GM21576 (cell line): Measurements from ENCODE around the gene PI4KA.

Experiments used
- ATAC-seq: cut with Tn5 transposase; IDR thresholded peaks from one replicate; pipeline ENCODE4 v1.9.1; 2021; ENCODE audit warnings: mild to moderate bottlenecking, moderate library complexity; ENCODE audit not compliant: unreplicated experiment

The PI4KA gene

DNA sequence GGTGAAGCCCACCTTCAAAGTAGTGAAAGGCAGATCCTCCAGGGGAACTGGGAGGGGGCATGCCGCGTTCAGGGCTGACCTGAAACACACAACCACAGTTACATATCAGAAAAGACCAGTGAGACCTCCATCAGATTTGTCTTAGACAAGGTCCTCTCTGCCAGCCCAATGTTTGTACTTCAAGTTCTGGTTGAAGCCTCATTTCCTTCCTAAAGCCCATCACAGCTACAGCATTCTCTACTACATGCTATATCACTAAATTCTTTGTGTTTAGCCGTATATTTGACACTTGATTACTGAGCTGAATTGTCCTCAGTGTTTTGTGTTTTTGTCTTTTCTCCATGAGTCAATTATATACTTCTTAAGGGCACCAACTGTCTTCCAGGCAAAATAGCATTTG lies 40.1 kb downstream of the PI4KA start:
- no peak for ATAC-seq

DNA sequence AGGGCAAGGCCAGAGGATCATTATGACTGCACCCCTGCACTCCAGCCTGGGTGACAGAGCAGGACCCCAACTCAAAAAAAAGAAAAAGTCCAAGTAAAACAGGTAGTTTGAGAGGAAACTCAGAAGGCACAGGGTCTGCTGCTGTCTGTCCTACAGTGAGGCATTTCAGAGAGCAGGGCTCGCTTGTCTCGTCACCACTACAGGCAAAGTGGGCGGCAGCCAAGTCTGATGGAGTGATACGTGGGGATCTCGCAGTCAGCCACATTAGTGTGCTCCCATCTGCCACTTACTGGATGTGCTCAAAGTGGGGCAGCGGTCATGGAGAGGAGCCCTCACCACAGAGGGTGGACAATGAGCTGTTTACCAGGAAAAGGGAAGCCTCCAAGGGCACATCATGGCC lies 42.1 kb downstream of the PI4KA start:
- ATAC-seq: no peak

DNA sequence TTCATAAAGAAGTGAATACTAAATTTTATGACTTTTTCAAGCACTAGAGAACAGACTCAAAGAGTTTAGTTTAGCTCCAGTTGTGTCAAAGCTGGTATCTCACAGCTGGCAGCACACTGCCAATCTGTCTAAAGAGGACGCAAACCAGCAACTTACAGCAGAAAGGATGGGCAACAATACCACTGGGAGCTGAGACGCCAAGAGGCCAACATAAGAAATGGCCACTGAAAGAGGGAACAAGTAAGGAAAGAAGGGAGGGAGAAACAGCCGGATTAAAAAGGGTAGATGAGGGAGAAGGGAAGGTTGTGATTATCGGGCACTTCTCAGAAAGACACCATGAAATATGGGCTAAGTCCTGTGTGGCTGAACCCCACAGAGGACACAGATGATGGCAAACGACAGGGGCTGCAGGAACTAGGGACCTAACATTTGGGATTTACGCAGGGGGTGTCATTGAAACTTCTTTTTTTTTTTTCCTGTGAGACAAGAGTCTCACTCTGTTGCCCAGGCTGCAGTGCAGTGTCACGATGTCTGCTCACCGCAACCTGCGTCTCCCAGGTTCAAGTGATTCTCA lies 43.0 kb downstream of the PI4KA start:
- no peak for ATAC-seq

DNA sequence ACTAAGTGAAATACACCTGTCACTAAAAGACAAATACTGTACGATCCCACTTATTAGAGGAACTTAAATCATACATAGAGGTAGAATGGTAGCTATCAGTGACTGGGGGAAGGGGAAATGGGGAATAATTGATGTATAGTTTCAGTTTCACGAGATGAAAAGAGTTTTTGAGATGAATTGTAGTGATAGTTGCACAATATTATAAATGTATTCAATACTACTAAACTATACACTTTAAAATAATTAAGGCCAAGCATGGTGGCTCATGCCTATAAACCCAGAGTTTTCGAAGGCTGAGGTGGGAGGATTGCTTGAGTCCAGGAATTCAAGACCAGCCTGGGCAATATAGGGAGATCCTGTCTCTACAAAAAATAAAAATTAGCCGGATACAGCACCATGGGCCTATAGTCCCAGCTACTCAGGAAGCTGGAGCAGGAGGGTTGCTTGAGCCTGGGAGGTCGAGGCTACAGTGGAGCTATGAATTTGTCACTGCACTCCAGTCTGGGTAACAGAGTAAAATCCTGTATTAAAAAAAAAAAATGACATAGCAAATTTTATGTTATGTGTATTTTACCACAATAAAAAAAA lies 44.3 kb downstream of the PI4KA start:
- ATAC-seq: no peak

DNA sequence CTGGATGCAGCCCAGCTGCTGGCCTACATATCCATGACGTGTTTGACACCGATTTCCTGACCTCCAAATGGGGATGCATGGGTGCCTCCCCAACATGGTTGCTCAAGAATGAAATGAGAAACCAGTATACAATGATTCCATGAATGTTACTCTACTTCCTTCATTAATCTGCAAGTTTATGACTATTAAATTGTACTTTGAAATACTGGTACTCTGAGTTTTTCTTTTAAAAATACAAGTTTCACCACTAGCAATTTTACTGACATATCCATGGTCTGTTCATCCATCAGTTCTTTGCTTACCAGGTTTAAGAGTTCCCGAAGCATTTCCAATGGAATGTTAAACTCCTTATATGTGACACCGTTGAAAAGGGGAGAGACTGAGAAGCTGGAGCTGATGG lies 45.6 kb downstream of the PI4KA start:
- no peak for ATAC-seq

DNA sequence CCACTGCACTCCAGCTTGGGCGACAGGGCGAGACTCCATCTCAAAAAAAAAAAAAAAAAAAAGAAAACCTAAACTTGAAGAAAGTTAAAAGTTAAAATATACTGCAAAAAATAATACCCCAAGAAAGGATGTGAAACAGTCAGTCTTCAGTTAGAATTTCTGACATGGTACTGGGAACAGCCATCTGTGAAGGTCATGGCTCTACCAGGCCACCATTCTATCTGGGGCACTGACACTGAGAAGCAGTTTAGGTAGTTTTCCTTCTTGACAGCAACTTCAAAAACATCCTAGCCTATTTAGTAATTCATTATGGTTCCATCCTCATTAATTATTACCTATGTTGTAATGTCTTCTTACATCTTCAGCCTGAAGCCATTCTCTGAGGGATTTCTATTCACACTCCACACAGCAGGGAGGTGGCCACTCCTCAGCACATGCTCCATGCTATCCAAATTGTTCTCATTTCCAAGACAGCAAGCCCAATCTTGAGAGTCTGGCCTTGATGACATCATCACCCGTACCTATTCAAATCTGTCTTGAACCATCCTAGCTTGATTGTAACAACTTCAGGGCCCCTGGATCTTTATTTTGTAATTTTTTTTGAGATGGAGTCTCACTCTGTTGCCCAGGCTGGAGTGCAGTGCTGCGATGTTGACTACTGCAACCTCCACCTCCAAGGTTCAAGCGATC lies 46.5 kb downstream of the PI4KA start:
- no peak for ATAC-seq

DNA sequence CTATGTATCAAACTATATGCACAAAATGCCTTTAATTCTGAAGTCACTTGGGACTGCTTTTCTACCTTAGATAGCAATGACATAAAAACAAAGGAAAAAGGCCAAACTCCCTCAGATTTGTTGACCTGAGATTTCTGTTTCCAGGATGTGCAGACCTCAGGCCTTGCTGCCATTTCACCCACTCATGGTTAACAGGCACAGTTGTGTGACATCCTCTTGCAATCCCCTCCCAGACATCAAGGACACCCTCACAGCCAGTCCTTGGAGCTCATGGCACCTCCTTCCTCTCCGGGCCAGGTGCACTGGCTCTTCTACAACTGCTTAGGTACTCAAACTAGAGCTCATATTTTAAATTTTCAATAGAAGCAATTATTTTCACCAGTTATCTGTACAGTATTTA lies 47.4 kb downstream of the PI4KA start:
- ATAC-seq: no peak

DNA sequence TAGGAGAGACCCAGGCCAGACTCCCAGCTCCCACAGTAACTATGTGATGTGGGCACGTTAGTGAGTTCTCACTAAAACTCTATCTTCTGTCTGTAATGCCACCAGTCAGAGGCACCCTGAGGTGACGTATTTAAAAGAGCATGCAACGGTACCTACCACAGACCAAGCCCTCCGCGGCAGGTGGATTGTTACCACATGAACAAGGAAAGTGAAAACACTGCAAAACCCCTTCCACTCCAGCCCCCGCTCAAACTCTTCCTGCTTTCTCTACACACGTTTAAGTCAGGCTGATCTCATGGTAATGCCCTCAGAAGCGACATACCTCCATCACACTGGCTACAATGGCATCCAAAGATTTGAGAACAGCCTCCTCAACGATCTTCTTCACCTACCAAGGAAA lies 48.0 kb downstream of the PI4KA start:
- ATAC-seq: no peak

DNA sequence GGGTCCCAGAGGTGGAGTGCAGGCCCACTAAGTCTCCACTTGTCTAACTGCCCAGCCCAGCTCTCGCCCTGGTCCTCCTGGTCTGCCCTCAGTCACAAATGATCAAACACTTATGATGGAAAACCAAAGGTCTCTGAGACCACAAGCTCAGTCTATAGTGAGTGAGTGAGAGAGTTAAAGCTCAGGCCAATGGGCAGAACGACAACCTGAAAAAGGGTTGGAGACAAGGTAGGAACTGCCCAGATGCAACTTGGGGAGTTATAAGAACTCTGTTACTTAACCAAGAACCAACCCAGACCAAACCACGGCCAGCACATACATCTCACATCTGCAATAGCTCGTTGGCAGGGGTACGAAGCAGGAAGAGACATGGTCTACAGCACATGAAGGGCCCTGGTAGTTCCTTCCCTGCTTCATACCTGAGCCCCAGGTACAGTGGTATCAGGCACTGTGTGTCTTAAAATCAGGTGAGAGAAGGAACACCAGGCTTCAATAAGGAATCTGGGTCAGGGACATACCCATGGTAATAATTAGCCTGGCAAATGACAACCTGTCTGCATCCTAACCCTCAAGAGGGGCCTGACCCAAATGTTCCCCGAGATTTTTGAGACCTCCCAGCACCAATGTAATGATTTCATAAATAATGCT lies 48.9 kb downstream of the PI4KA start:
- no peak for ATAC-seq

DNA sequence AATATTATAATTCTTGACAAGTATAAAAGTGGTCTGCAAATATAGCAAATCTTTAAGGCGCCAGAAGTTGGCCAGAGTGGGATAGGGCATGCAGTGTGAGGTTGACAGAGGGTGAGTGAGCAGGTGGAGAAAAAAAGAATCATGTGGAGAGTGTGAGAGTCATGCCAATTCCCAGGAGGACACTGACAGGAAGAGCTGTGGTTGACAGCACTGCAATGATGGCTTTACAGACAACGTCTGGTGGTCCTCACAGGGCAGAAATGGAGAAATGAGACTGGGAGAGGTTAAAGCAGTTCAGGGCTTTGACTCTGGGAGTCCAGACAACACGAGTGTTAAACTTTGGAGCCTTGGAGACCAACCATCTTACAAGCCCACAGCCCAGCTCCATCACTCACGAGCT lies 49.8 kb downstream of the PI4KA start:
- ATAC-seq: no peak

DNA sequence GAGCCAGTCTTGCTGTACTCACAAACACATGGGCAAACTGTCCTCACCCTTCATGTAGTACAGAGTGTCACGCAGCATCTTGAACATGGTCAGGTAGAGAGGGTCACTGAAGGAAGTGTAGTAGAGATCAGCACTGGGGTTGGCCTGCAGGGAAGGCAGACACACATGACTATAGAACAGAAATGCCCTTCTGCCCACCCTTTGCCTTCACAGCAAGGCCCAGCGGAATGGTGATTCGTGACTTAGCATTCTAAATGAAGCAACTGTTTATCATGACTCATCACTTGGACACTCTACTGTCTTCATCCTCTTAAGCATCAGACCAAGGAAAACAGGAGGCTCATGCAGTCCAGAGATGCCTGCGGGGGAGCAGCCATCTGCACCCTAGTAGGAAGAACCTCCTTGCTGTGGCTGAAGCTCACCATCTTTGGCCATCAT lies 51.3 kb downstream of the PI4KA start:
- ATAC-seq: no peak

DNA sequence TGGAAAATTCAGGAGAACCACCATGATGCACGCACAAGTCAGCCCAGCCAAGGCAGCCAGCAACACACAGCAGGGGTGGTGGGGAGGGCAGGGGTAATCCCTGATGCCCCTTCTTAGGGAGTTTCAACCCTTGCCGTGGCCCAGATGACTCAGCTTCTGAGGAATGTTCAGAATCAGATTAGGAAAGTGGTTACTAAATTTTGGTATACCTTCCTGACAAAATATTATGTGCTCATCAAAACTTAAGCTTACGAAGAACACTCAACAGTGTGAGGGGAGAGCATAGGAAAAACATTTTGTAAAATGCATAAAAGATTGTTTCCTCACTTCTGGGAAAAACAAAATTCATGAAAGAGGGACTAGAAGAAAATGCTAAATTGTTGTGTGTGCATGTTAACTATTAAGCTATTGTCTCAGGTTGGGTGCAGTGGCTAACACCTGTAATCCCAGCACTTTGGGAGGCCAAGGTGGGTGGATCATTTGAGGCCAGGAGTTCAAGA lies 52.6 kb downstream of the PI4KA start:
- ATAC-seq: no peak

DNA sequence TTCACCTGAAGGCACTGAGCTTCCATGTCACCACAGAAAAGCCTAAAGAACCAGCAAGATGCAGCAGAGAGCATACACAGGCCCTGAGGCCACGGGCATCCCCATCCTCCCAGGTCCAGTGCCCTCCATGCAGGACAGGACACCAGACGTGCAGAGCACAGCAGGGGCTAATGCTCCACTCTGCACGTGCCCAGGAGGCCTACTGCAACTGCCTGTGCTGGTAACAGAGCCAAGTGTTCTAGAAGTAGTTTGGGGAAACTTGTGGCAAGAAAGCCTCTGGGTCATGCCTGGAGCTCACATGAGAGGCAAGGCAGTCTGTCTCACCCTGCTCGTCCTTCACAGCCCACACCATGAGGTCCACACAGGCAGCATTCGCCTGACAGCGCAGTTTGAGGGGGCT lies 54.0 kb downstream of the PI4KA start:
- ATAC-seq: no peak

DNA sequence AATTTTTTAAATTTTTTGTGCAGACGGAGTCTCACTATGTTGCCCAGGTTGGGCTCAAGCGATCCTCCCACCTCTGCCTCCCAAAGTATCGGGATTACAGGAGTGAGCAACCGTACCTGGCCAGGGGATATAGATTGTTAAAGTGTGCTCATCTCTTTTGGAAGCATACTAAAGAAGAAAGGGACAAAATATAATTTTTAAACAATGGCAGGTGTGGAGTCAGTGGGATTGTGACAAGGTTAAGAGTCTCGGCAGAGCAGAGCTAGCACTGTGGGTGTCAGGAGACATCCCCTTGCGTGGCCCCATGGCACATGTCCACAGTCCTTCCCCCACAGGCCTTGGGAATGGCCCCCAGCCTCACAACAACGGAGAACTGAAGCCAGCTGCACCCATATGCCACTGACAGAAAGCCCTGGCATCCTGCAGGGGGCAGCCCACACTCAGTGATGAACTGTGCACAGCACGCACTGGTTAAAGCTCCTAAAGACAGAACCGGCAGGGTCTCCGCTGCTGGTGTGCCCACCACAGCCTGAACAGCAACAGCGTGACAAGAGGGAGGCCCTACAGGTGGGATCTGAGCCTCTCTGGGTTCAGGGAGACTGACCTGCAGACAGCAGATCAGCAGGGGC lies 54.8 kb downstream of the PI4KA start:
- no peak for ATAC-seq

DNA sequence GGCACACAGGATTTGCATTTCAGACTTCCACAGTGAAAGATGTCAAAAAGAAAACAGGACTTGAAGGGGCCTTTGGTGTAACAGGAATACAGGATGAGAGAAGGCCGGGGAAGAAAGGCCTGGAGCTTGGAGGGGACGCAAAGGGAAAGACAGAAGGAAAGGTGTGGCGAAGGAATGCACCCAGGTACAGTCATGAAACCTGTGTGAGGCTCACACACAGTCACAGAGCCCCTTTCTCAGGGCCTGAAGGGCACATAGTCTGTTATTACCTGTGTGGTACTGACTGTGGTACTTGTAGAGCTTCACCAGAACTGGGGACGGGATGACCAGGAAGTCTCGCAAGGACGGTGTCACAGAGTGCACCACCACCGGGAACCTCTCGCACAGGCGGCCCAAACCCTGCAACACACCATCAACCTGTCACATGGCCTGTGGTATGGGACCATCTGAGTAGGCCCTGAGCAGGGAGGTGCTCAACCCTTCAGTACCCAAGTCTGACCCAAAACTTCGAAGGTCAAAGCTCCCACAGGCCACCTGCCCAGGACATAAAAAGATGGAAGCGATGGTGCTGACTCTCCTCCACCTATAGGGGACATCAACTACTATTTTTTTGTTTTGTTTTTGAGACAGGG lies 55.6 kb downstream of the PI4KA start:
- ATAC-seq: no peak

DNA sequence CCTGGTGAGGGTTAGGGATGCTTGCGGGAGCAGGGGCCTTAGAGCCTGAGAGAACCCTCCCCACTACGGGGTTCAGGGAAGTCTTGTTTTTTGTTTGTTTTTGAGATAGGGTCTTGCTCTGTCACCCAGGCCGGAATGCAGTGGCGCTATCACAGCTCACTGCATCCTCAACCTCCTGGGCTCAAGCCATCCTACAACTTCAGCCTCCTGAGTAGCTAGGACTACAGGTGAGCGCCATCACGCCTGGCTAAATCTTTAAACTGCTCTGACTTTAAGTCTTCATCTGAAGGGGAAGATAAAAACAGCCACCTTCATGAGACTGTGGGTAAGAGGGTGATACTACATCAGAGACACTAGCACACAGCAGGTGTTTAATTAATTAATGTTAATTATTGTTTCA lies 56.2 kb downstream of the PI4KA start:
- ATAC-seq: no peak

DNA sequence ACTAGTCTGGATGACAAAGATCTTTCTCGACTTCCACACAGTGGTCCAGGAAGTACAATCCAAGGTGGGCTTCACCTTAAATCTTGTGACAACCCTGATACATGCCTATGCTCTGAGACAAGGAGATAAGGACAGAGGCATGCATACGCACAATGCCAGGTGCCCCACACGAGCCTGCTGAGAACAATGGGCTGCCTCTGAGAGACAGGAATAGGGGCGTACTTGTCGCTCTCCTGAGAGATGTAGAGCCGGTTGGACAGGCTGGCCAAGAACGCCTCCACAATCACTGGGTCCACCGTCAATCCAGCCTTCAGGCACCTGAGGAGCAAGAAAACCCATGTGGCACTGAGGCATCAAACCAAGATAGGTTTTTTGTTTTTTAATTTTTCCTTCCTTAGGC lies 59.2 kb downstream of the PI4KA start:
- no peak for ATAC-seq

DNA sequence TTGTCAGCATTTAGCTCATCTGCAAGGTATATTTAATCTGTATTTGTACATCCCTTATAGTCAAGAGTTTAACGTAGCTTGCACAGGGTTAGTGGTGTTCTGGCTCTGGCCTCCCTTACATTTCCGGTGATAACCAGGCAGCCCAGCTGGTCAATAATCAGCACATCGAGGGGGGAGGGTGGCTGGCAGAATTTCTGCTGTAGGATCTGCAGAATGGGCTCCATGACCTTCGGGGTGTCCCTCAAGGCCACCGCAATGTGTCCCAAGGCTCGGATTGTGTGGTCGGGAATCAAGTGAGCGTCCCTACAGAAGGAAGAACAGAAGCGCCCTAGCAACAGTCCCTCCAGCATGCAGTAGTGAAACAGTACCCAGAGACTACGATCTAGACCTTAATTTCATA lies 59.6 kb downstream of the PI4KA start:
- ATAC-seq: no peak

DNA sequence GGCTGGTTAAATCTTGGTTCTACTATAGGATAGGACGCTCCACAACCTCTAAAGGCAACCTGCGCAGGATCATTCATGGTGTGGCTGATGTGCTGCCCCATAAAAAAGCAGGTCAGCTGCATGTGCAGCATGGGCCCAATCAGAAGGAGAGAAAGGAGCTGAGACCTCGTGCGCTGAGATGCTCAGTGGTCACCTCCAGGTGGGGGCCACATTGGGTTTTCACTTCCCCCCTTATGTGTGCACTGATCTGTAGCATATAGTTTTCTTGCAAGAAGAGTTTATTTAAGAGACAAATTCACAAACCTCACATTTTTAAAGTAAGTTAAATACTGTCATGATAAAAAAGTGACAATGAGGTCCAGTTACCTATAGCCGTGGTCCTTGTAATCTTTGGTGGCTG lies 60.4 kb downstream of the PI4KA start:
- ATAC-seq: no peak

DNA sequence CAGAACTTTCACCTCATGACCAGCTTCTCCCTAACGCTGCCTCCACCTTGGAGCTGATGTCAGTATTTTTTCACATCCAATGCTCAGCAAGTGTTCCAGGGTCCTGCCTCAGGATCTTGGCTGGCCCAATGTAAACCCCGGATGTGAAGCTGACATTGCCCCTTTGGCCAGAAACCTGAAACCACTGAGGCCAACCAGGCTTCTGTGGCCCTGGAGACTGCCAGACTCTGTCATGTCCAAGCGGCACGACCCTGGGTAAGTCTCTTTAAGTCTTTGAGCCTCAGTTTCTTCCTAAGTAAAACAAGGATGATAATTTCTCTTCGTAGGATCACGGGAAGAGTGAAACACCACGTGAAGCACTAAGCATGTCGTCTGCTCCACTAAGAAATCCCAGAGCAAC lies 61.9 kb downstream of the PI4KA start:
- no peak for ATAC-seq
